OCI-LY1 (cell line): Measurements from ENCODE around the gene AZU1.

ENCODE experiments used
- H2AFZ ChIP-seq: fragments of 200-600 bp; sonication (generic), shearing (Covaris generic); 2 replicates; pipeline ENCODE4 v1.6.0; 2014; ENCODE audit warnings: antibody characterized with exemption, mild to moderate bottlenecking, low read length
- H3F3A ChIP-seq: fragments of 200-600 bp; sonication (generic), shearing (Covaris generic); 2 replicates; pipeline ENCODE4 v1.6.0; 2014; ENCODE audit warnings: mild to moderate bottlenecking, antibody characterized with exemption, low read length, moderate library complexity; ENCODE audit not compliant: insufficient read depth
- H3K27ac ChIP-seq: fragments of 200-600 bp; sonication (generic); 2 replicates; pipeline ENCODE4 v1.5.1; 2014; ENCODE audit warnings: low read length, mixed run types, mild to moderate bottlenecking, low read depth; ENCODE audit not compliant: poor library complexity, severe bottlenecking
- H3K27me3 ChIP-seq: fragments of 200-600 bp; sonication (generic); 2 replicates; pipeline ENCODE4 v1.6.0; 2014; ENCODE audit warnings: antibody characterized with exemption, mild to moderate bottlenecking, low read length, moderate library complexity; ENCODE audit not compliant: insufficient read depth
- H3K36me3 ChIP-seq: fragments of 200-600 bp; sonication (generic); 2 replicates; pipeline ENCODE4 v1.6.1; 2014; ENCODE audit warnings: mild to moderate bottlenecking, antibody characterized with exemption, low read length, moderate library complexity, mixed read lengths; ENCODE audit not compliant: insufficient read depth
- H3K4me1 ChIP-seq: fragments of 200-600 bp; sonication (generic); 2 replicates; pipeline ENCODE4 v1.5.1; 2014; ENCODE audit warnings: mild to moderate bottlenecking, low read length, moderate library complexity; ENCODE audit not compliant: insufficient read depth, severe bottlenecking
- H3K4me2 ChIP-seq: fragments of 200-600 bp; sonication (generic), shearing (Covaris generic); 2 replicates; pipeline ENCODE4 v1.6.1; 2014; ENCODE audit warnings: low read length
- H3K4me3 ChIP-seq: fragments of 200-600 bp; sonication (generic); 2 replicates; pipeline ENCODE4 v1.5.1; 2014; ENCODE audit warnings: low read length, low read depth, mild to moderate bottlenecking, mixed read lengths; ENCODE audit not compliant: poor library complexity, severe bottlenecking
- H3K79me2 ChIP-seq: fragments of 200-600 bp; shearing (Covaris generic); 2 replicates; pipeline ENCODE4 v1.6.1; 2016; ENCODE audit warnings: mixed run types, low read length, mixed read lengths; ENCODE audit not compliant: insufficient read depth
- H3K9ac ChIP-seq: fragments of 200-600 bp; sonication (generic), shearing (Covaris generic); 2 replicates; pipeline ENCODE4 v1.6.1; 2014; ENCODE audit warnings: mild to moderate bottlenecking, low read length, mixed read lengths
- H3K9me2 ChIP-seq: fragments of 200-600 bp; sonication (generic), shearing (Covaris generic); 2 replicates; pipeline ENCODE4 v1.6.1; 2014; ENCODE audit warnings: low read depth, mild to moderate bottlenecking, low read length, mixed read lengths
- H3K9me3 ChIP-seq: fragments of 200-600 bp; shearing (Covaris generic); 2 replicates; pipeline ENCODE4 v1.6.1; 2014; ENCODE audit warnings: low read length, mixed read lengths
- H4K20me1 ChIP-seq: fragments of 200-600 bp; sonication (generic), shearing (Covaris generic); 2 replicates; pipeline ENCODE4 v1.6.0; 2016; ENCODE audit warnings: mild to moderate bottlenecking, low read length; ENCODE audit not compliant: insufficient read depth
- EZH2 ChIP-seq: fragments of 200-600 bp; sonication (generic), shearing (Covaris generic); IDR thresholded peaks from 2 replicates; pipeline ENCODE4 v1.8.0; 2017; ENCODE audit warnings: borderline replicate concordance, mixed run types, mild to moderate bottlenecking, antibody characterized with exemption, low read length, moderate library complexity, mixed read lengths
- TF ChIP-seq, protein P1 (sequence below): fragments of 200-600 bp; sonication (generic), shearing (Covaris generic); IDR thresholded peaks from 2 replicates; pipeline ENCODE4 v1.5.1; 2017; ENCODE audit warnings: mild to moderate bottlenecking, antibody characterized with exemption, low read length, moderate library complexity, mixed read lengths

The AZU1 gene

GRCh38 chr19:791567-792305 lies 35.9 kb upstream of the AZU1 start:
- Histone ChIP-seq H3K79me2 (no peaks in the 10 kb centered on the region), H3K4me2 (no peak overlapping the region), H3K36me3 (no peaks in the 10 kb centered on the region), H3K9me3 (no peaks in the 10 kb centered on the region), H3K4me1 (peaks cover 11% of the 10 kb centered on the region), H2AFZ (no peak overlapping the region), H3K27ac (no peak overlapping the region), H4K20me1 (no peaks in the 10 kb centered on the region), H3K9me2 (no peaks in the 10 kb centered on the region), H3K27me3 (peaks cover 9% of the 10 kb centered on the region; the same call in 1 of the 2 replicates), H3F3A (no peaks in the 10 kb centered on the region), H3K4me3 (no peak overlapping the region), H3K9ac (no peak overlapping the region)
- TF ChIP-seq EZH2: no peak
- TF ChIP-seq, protein P1, sequence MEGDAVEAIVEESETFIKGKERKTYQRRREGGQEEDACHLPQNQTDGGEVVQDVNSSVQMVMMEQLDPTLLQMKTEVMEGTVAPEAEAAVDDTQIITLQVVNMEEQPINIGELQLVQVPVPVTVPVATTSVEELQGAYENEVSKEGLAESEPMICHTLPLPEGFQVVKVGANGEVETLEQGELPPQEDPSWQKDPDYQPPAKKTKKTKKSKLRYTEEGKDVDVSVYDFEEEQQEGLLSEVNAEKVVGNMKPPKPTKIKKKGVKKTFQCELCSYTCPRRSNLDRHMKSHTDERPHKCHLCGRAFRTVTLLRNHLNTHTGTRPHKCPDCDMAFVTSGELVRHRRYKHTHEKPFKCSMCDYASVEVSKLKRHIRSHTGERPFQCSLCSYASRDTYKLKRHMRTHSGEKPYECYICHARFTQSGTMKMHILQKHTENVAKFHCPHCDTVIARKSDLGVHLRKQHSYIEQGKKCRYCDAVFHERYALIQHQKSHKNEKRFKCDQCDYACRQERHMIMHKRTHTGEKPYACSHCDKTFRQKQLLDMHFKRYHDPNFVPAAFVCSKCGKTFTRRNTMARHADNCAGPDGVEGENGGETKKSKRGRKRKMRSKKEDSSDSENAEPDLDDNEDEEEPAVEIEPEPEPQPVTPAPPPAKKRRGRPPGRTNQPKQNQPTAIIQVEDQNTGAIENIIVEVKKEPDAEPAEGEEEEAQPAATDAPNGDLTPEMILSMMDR: no peak

DNA sequence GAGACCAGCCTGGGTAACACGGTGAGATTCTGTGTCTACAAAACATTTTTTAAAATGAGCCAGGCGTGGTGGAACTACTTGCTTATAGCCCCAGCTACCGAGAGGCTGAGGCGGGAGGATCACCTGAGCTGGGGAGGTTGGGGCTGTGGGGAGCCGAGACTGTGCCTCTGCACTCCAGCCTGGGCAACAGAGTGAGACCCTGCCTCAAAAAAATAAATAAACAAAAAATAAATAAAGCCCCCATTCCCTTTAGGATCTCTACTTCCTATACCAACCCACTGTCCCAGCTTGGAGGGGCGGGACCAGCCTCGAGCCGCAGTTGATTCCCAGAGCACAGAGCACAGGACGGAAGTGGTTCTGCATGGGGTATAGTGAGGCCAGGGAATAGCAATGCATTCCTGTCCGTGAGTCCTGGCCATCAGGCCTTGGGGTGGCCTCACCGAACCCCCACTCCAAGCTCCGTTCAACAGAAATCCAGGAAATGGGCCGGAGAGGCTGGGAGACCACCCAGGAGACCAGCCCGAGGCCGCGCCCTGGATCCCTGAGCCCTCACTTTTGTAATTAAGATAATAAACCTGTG lies 35.2 kb upstream of the AZU1 start:
- no peak overlapping the region for H3K9ac ChIP-seq
- H3K9me3 ChIP-seq: no peaks in the 10 kb centered on the region
- H3K27ac ChIP-seq: no peak overlapping the region
- H3K4me3 ChIP-seq: no peak overlapping the region
- H3K4me2 ChIP-seq: no peak overlapping the region
- H4K20me1 ChIP-seq: no peaks in the 10 kb centered on the region
- peaks cover 7% of the 10 kb centered on the region; the same call in 1 of the 2 replicates for H3K27me3 ChIP-seq
- no peaks in the 10 kb centered on the region for H3K36me3 ChIP-seq
- TF ChIP-seq, protein P1: no peak
- TF ChIP-seq EZH2: no peak
- no peaks in the 10 kb centered on the region for H3F3A ChIP-seq
- H3K79me2 ChIP-seq: no peaks in the 10 kb centered on the region
- H3K9me2 ChIP-seq: no peaks in the 10 kb centered on the region
- H3K4me1 ChIP-seq: peaks cover 11% of the 10 kb centered on the region
- no peak overlapping the region for H2AFZ ChIP-seq

DNA sequence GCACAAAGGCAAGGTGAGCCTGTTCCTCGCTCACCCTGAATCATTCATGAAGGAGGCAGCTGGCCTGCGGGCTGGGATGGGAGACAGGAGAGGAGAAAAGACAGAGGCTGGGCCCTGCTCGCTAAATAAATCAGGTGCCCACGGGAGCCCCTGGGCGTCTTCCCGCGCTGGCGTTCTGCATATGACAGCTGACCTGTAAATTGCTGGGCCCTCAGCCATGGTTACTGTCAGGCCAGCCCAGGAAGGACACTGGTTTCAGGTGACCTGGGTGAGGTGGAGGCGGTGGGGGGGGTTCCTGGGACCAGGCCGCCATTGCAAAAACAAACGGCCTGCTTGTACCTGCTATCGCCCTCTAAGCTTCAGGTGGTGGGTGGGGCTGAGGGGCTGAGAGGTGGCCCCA lies 33.8 kb upstream of the AZU1 start:
- TF ChIP-seq, protein P1: no peak
- TF ChIP-seq EZH2: no peak

More for the DNA sequence above, 33.8 kb upstream of the AZU1 start:
- Histone ChIP-seq H2AFZ (no peak overlapping the region), H3K9me3 (no peaks in the 10 kb centered on the region), H3K79me2 (peaks cover 10% of the 10 kb centered on the region), H3K4me1 (peaks cover 13% of the 10 kb centered on the region), H3K4me3 (no peak overlapping the region), H3K36me3 (peaks cover 9% of the 10 kb centered on the region), H3K9ac (no peak overlapping the region), H4K20me1 (no peaks in the 10 kb centered on the region), H3K27ac (no peak overlapping the region), H3K9me2 (no peaks in the 10 kb centered on the region), H3F3A (no peaks in the 10 kb centered on the region), H3K4me2 (no peak overlapping the region), H3K27me3 (no peaks in the 10 kb centered on the region)
